Upper lobe of left lung (tissue), 4 donors: ENCODE results near the gene RFWD3.

Experiments
- POLR2AphosphoS5 ChIP-seq, 2 donors: sonication (generic); formaldehyde crosslinking; IDR thresholded peaks; one replicate each; pipeline ENCODE4 v1.5.1; 2017; ENCODE audit warnings: antibody characterized with exemption in 2 of 2
- TF ChIP-seq, protein P1 (sequence below), 6 experiments: fragments of 450-650 bp in 4 of 6; fragments of 200-600 bp in 2 of 6; sonication (generic) in 2 of 6; IDR thresholded peaks; one replicate each; pipeline ENCODE4 v1.5.1; 2016 to 2019; ENCODE audit warnings: antibody characterized with exemption in 6 of 6

DNA sequence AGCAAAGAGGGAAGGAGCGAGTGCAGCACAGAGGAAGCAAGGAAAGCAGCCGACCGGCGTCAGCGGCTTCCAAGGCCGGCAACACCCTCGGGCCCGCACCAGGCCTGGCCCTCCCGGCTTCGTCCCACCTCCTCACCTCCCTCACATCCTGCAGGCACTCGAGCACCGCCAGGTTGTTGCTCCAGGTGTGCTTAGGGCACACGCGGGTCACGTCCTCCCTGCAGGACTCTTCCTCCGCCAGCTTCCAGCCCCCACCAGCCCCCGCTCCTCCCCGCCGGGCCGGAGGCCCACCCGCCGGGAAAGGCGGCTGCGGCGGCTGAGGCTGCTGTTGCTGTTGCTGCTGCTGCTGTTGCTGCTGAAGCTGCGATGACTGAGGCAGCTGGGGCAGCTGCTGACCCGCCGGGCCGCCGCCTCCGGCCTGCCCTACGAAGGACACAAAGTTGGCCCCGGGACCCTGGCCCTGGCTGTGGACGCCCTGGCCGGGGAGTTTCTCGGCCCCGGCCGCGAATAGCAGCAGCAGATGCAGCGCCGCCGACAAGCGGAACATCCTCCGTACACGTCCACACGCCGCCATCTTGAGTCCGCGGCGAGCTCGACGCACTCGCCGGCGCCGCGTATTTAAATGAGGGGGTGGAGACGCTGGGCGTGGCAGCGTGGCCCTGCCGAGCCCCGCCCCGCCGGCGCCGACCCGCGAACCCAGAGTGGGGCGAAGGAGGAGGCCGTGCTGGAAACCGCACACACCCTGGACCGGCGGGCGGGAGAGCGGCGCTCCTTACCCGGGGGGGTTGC lies 60.0 kb downstream of the RFWD3 start, which contains the start of gene GLG1:
- TF ChIP-seq POLR2AphosphoS5 (IDR thresholded peaks at IDR 0.05): peak; percentile 93 to 95
- TF ChIP-seq, protein P1, sequence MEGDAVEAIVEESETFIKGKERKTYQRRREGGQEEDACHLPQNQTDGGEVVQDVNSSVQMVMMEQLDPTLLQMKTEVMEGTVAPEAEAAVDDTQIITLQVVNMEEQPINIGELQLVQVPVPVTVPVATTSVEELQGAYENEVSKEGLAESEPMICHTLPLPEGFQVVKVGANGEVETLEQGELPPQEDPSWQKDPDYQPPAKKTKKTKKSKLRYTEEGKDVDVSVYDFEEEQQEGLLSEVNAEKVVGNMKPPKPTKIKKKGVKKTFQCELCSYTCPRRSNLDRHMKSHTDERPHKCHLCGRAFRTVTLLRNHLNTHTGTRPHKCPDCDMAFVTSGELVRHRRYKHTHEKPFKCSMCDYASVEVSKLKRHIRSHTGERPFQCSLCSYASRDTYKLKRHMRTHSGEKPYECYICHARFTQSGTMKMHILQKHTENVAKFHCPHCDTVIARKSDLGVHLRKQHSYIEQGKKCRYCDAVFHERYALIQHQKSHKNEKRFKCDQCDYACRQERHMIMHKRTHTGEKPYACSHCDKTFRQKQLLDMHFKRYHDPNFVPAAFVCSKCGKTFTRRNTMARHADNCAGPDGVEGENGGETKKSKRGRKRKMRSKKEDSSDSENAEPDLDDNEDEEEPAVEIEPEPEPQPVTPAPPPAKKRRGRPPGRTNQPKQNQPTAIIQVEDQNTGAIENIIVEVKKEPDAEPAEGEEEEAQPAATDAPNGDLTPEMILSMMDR (IDR thresholded peaks at IDR 0.05): peak in 2 of 6 experiments; percentile 8 to 19
